Fibroblast of mammary gland (primary cell): ENCODE measurements around the gene ERI3.

ENCODE experiments used
- DNase-seq: peaks from one replicate; pipeline ENCODE4 v3.0.0-alpha.2; 2010; ENCODE audit warnings: low read depth
- H3K4me3 ChIP-seq: 2 replicates; pipeline ENCODE4 v1.5.1; 2011; ENCODE audit warnings: low read depth, mild to moderate bottlenecking, low read length, moderate library complexity; ENCODE audit not compliant: control insufficient read depth
- CTCF ChIP-seq: conservative IDR thresholded peaks from 2 replicates; pipeline ENCODE4 v1.5.1; 2011; ENCODE audit warnings: low read depth, low read length, inconsistent platforms; ENCODE audit not compliant: control insufficient read depth, insufficient read depth

The ERI3 gene

DNA sequence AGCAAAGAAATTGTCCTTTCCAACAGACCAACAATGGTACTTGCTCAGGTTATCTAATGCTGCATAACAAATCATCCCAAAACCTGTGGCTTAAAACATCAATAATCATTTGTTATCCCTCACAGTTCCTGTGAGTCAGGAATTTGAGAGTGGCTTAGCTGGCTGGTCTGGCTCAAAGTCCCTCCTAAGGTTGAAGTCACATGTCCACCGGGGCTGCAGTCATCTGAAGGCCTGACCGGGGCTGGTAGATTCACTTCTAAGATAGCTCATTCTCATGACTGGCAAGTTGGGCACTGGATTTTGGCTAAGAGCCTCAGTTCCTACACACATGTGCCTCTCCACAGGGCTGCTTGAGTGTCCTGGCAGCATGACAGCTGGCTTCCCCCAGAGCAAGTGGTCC is 16.9 kb downstream of the ERI3 start:
- TF ChIP-seq CTCF, result no peak

DNA sequence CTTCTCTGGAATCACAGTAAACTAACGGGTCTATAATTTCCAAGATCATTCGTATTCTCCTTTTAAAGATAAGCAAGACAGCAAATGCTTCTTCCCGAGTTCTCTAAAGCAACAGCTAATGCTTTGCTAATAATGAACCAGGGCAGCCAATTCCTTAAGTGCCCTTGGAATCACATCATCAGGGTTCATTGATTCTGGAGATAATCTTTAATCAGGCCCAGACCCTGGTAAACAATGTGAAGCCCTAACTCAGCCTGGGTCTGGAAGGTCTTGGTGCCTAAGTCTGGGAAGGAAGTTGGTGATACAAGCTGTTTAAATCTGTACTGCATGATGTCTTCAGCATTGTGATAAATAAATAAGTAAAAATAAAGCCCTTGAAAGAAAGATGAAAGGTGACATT is 18.4 kb downstream of the ERI3 start:
- no peak for DNase-seq
- no peak overlapping the region for H3K4me3 ChIP-seq
- no peak for TF ChIP-seq CTCF

More for the DNA sequence above, 16.9 kb downstream of the ERI3 start:
- DNase-seq, result no peak
- no peak overlapping the region for H3K4me3 ChIP-seq

DNA sequence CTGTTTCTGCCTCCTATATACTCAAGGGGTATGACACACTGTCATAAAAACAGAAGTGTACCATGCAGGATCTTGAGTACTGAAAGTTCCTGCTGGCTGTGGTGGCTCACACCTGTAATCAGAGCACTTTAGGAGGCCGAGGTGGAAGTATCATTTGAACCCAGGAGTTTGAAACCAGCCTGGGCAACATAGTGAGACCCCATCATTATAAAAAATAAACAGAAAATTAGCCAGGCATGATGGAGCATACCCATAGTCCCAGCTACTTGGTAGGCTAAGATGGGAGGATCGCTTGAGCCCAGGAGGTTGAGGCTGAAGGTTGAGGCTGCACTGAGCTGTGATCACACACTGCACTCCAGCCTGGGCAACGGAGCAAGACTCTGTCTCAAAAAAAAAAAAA is 20.1 kb downstream of the ERI3 start:
- DNase-seq, result no peak
- H3K4me3 ChIP-seq, result no peak overlapping the region
- no peak for TF ChIP-seq CTCF

- no peak for TF ChIP-seq CTCF
- DNase-seq, result no peak
- no peak overlapping the region for H3K4me3 ChIP-seq
Measured at GRCh38 chr1:44333376-44333775, 21.7 kb downstream of the ERI3 start.

DNA sequence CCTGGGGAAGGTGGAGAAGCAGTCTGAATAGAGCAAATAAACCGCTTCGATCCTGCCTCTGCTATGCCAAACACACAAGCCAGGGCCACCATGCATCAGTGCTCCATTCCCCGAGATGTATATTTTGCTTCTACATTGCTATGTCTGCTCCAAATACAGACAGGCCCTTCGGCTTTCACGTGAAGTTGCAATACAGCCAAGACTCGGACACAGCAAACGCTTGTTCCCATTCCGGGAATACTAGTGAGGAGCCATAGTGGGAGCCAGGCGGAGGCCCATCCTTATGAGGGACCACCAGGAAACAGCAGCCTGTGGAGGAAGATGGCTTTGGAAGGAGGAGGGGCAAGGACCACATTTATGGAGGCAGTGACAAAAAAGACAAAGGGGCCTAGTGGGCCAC is 22.6 kb downstream of the ERI3 start:
- no peak for TF ChIP-seq CTCF
- no peak for DNase-seq
- H3K4me3 ChIP-seq, result no peak overlapping the region

DNA sequence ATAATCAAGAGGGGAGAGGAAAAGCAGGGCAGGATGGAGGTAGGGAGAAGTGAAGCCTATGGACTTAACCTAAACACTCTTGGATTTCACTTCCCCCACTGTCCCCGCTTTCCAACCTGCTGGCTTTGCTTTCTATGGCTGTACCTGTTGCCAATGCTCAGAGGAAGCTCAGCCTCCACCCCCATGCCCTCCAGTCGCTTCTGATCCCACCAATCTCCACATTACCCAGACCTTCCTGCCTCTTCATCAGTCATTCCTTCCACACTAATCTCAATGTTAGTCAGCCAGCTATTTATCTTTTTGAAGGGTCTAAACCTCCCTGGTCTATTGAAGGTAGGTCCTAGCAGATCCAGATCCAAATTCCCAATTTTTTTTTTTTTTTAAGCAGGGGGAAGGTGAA is 24.1 kb downstream of the ERI3 start:
- DNase-seq, result no peak
- H3K4me3 ChIP-seq, result no peak overlapping the region
- no peak for TF ChIP-seq CTCF
